Measurements from ENCODE around the gene PRPF38B. TPM values are rescaled to one million over a fixed set of nuclear protein-coding genes. Genes with fewer than 3 reads are reported as not detected.
A peak's percentile ranks its signal among the peaks of the same experiment; 100 is the strongest.

PRPF38B gene
- total RNA-seq = 10 to 100 TPM; 25.0 to 41.0 (median 29.8) TPM

- TF ChIP-seq CTCF (IDR thresholded peaks at IDR 0.05) (peak in 1 of 6 experiments; percentile 10), POLR2A (IDR thresholded peaks at IDR 0.05) (peak; percentile 12 to 94)
- Histone ChIP-seq H3K27me3 (no peaks in the 10 kb centered on the region), H3K4me3 (replicated peaks in 1 of 3) (peak within 1 kb of the TSS; percentile 62 to 75 (median 70)), H3K4me1 (peaks cover 19 to 23% of the 10 kb centered on the region in 2 donors), H3K27ac (peak within 1 kb of the TSS; percentile 93 to 97 (median 95)), H3K36me3 (peaks cover 7 to 11% of the 10 kb centered on the region in 2 donors), H3K9me3 (no peaks in the 10 kb centered on the region)
- WGBS, 2 donors = 0 to 1% methylated on average over 7 to 17 of the region's 59 CpGs
- DNase-seq = peak; percentile 94 to 96
- intact Hi-C loops (cut with DNase I) = loop anchor here (2.0 kb wide), 1 partner anchor 53 kb away; no protein-coding TSS in a partner anchor
These were observed at the start of gene PRPF38B for GRCh38 chr1:108691942-108692723. Gene PRPF38B (plus strand): TSS chr1:108692310. CDS start chr1:108692592, 282 bp downstream.

- intact Hi-C loops (cut with DNase I) = loop anchor here (2.0 kb wide), 1 partner anchor 133 kb away; no protein-coding TSS in a partner anchor
- H3K4me3 ChIP-seq (replicated peaks in 1 of 3) = no peak overlapping the region
- DNase-seq = peak; percentile 57 to 60
- H3K27ac ChIP-seq = no peak overlapping the region
- TF ChIP-seq POLR2A (IDR thresholded peaks at IDR 0.05) = no peak
- TF ChIP-seq CTCF (IDR thresholded peaks at IDR 0.05) = peak in 5 of 6 experiments; percentile 11 to 83 (median 68)
- H3K36me3 ChIP-seq = no peaks in the 10 kb centered on the region
- WGBS, 2 donors = 33% methylated on average over 3 of the region's 3 CpGs
- H3K27me3 ChIP-seq = no peaks in the 10 kb centered on the region
- H3K4me1 ChIP-seq = peaks cover 0 to 3% of the 10 kb centered on the region in 2 donors
- H3K9me3 ChIP-seq = no peaks in the 10 kb centered on the region
These were observed 48.4 kb upstream of the PRPF38B start for GRCh38 chr1:108643492-108644335.

- WGBS, 2 donors = 30 to 31% methylated on average over 7 of the region's 7 CpGs
- no peak for TF ChIP-seq POLR2A (IDR thresholded peaks at IDR 0.05)
- TF ChIP-seq CTCF (IDR thresholded peaks at IDR 0.05) = no peak
- Histone ChIP-seq H3K27me3 (no peaks in the 10 kb centered on the region), H3K4me1 (peaks cover 0 to 3% of the 10 kb centered on the region in 2 donors), H3K27ac (no peak overlapping the region), H3K4me3 (replicated peaks in 1 of 3) (no peak overlapping the region), H3K36me3 (no peaks in the 10 kb centered on the region), H3K9me3 (no peaks in the 10 kb centered on the region)
- peak; percentile 37 to 40 for DNase-seq
- intact Hi-C loops (cut with DNase I) = no loop called here
These were observed 47.1 kb upstream of the PRPF38B start for GRCh38 chr1:108644984-108645383.

- H3K36me3 ChIP-seq = no peaks in the 10 kb centered on the region
- H3K4me1 ChIP-seq = peaks cover 0 to 3% of the 10 kb centered on the region in 2 donors
- intact Hi-C loops (cut with DNase I) = no loop called here
- H3K27me3 ChIP-seq = no peaks in the 10 kb centered on the region
- no peak overlapping the region for H3K4me3 ChIP-seq (replicated peaks in 1 of 3)
- DNase-seq = no peak
- no peak overlapping the region for H3K27ac ChIP-seq
- WGBS, 2 donors = 78 to 84% methylated on average over 9 of the region's 9 CpGs
- H3K9me3 ChIP-seq = no peaks in the 10 kb centered on the region
- TF ChIP-seq CTCF (IDR thresholded peaks at IDR 0.05) (no peak), POLR2A (IDR thresholded peaks at IDR 0.05) (no peak)
These were observed 46.4 kb upstream of the PRPF38B start for GRCh38 chr1:108645564-108646184.

Data from thyroid gland (tissue), 4 donors.